Heart left ventricle (tissue), 16 donors: ENCODE data around the gene TMSB10. TPM values are rescaled to one million over a fixed set of nuclear protein-coding genes. Genes with fewer than 3 reads are reported as not detected.
A peak's percentile ranks its signal among the peaks of the same experiment; 100 is the strongest.

Source experiments
- ATAC-seq, 4 donors: fragments of 200-7000 bp; cut with Tn5 transposase; one replicate each; pipeline ENCODE4 v1.9.1; 2020 to 2022; ENCODE audit warnings: moderate library complexity in 4 of 4, mild to moderate bottlenecking in 3 of 4, moderate number of reproducible peaks in 1 of 4
- DNase-seq, 5 donors: peaks; one replicate each; pipeline ENCODE4 v3.0.0-alpha.2; 2020
- H3K27ac ChIP-seq, 12 donors: fragments of 200-600 bp; sonication (generic) in 4 of 12; one replicate each; pipeline versions ENCODE4 v1.5.0 to v1.8.0; 2016 to 2022; ENCODE audit warnings: mild to moderate bottlenecking in 2 of 12
- H3K27me3 ChIP-seq, 9 donors: fragments of 200-600 bp; sonication (generic) in 2 of 9; one replicate each; pipeline versions ENCODE4 v1.5.1 to v1.8.0; 2016 to 2022; ENCODE audit warnings: mild to moderate bottlenecking in 3 of 9
- H3K36me3 ChIP-seq, 9 donors: fragments of 200-600 bp; sonication (generic) in 2 of 9; one replicate each; pipeline versions ENCODE4 v1.5.0 to v1.8.0; 2018 to 2022; ENCODE audit warnings: mild to moderate bottlenecking in 2 of 9
- H3K4me1 ChIP-seq, 12 donors: fragments of 200-600 bp; sonication (generic) in 4 of 12; one replicate each; pipeline versions ENCODE4 v1.5.0 to v1.8.0; 2016 to 2022; ENCODE audit warnings: mild to moderate bottlenecking in 3 of 12
- H3K4me3 ChIP-seq, 12 donors: fragments of 200-600 bp; sonication (generic) in 4 of 12; one replicate each; pipeline versions ENCODE4 v1.5.0 to v1.8.0; 2017 to 2022; ENCODE audit warnings: mild to moderate bottlenecking in 9 of 12, moderate library complexity in 4 of 12
- H3K9me3 ChIP-seq, 12 donors: fragments of 200-600 bp; sonication (generic) in 4 of 12; one replicate each; pipeline versions ENCODE4 v1.5.0 to v1.8.0; 2016 to 2022; ENCODE audit warnings: mild to moderate bottlenecking in 1 of 12
- POLR2A ChIP-seq, 2 donors: fragments of 450-650 bp; IDR thresholded peaks; one replicate each; pipeline ENCODE4 v1.6.1; 2017; ENCODE audit warnings: antibody characterized with exemption in 2 of 2, mild to moderate bottlenecking in 2 of 2, moderate library complexity in 2 of 2
- WGBS, 4 donors: extraction: QIAGEN DNeasy Blood & Tissue Kit in 2 of 4; methylation state at CpG; one replicate each; pipeline versions ENCODE4 v1.1.5 to v1.1.7; 2013 to 2018; 5-methylcytosine and 5-hydroxymethylcytosine counted together
- intact Hi-C, 10 donors: fragments of 100-400 bp; cut with DNase I; formaldehyde crosslinking; loops; one replicate each; pipeline versions ENCODE4 v1.11.1 to v1.14.2; 2022
- long read RNA-seq, 3 donors: library from polyadenylated mRNA; unstranded; transcript quantifications; one replicate each; pipeline ENCODE4 v2.0.0, GENCODE V29; 2020 to 2021
- polyA plus RNA-seq, 2 donors: library from polyadenylated mRNA; stranded (reverse); fragments of 200-250 nt; gene quantifications; one replicate each; pipeline ENCODE4 v1.2.3, GENCODE V29; 2013
- total RNA-seq, 9 donors: library from RNA; depleted of rRNA in 2 of 9; stranded (reverse); fragments of >200 nt in 2 of 9; fragmentation: NEBNext Ultra II Directional in 3 of 9; extraction: Animal tissue kit (Norgen Biotek cat#: 25700) in 3 of 9; gene quantifications; one replicate each; pipeline versions ENCODE4 v1.1.0 to v1.2.4, GENCODE V29; 2016 to 2023
- TF ChIP-seq, protein P1 (sequence below), 12 donors: fragments of 200-600 bp; sonication (generic) in 4 of 12; IDR thresholded peaks; one replicate each; pipeline versions ENCODE4 v1.5.0 to v1.8.0; 2018 to 2022; ENCODE audit warnings: antibody characterized with exemption in 12 of 12, mild to moderate bottlenecking in 5 of 12
- donor health status: ischemic (EF 13 %, LVEDD 7.1; RV severe dilation, severe dysfunction).
- donor health status: healthy with polysubstance abuse.
- donor health status: DM: no; HTN: yes; CAD: no.
- donor health status: DM: no; HTN: no; CAD: no.
- donor health status: ischemic (EF 25% LVEDD 6.9; RV normal size, moderate dysfunction).
- donor health status: ischemic (EF 25% LVEDD 5.7; RV mildly dilated, moderate dysfunction).
- donor health status: healthy.
- donor health status: DM: yes; HTN: yes; CAD: no.
- donor health status: ischemic (EF 35%, LVEDD 5.7; RV mildly dilated, moderate dysfunction).
- donor health status: nonischemic (EF 11% LVEDD 7.7; RV severe dilation, severe dysfunction).
- donor health status: DM: yes; HTN: yes; CAD: no.
- donor health status: PGD.
- donor health status: ischemic (EF 29% LVEDD 5.4; RV normal size, mild dysfunction).
- donor health status: nonischemic (EF 23%, LVEDD 6.1; RV moderate dilation, normal function).

The TMSB10 gene
- 1,000 to 10,000 TPM in 3 of 9 donors, 100 to 1,000 TPM in 6; 288 to 3,094 (median 492) TPM for total RNA-seq
- 1,000 to 10,000 TPM in 1 of 2 donors, 100 to 1,000 TPM in 1; 893 to 1,015 TPM for polyA plus RNA-seq
- long read RNA-seq, donor 1, transcript TMSB10-201 (3 exons, 496 nt) = major isoform, 189 of 205 reads
- long read RNA-seq, donor 1, partial matches to known transcripts = 11 of 205 reads
- long read RNA-seq, donor 1, other reads (novel, unspliced or antisense) = 5 of 205 reads
- long read RNA-seq, donor 2, transcript TMSB10-201 (3 exons, 496 nt) = major isoform, 220 of 245 reads
- long read RNA-seq, donor 2, partial matches to known transcripts = 23 of 245 reads
- long read RNA-seq, donor 2, other reads (novel, unspliced or antisense) = 2 of 245 reads
- long read RNA-seq, donor 3, transcript TMSB10-201 (3 exons, 496 nt) = major isoform, 179 of 195 reads
- long read RNA-seq, donor 3, partial matches to known transcripts = 9 of 195 reads
- long read RNA-seq, donor 3, other reads (novel, unspliced or antisense) = 7 of 195 reads

GRCh38 chr2:84905181-84906107 lies at the start of gene TMSB10:
TSS of gene TMSB10 (plus strand) at chr2:84905656.
- ATAC-seq (peak; percentile 55 to 89 (median 81)), DNase-seq (peak; percentile 91 to 96 (median 92))
- intact Hi-C loops = loop anchor here in 6 of 10 donors (1.0 to 2.0 kb wide), 5 partner anchors 19 to 65 kb away; partner anchors contain the start of gene KCMF1 (in 1 of the 6)
- Histone ChIP-seq H3K36me3 (peaks cover 0 to 8% (median 0%) of the 10 kb centered on the region in 9 donors), H3K27ac (peak within 1 kb of the TSS; percentile 94 to 100 (median 98)), H3K4me3 (peak within 1 kb of the TSS; percentile 72 to 100 (median 94)), H3K4me1 (peaks cover 0 to 39% (median 6%) of the 10 kb centered on the region in 12 donors), H3K9me3 (no peaks in the 10 kb centered on the region), H3K27me3 (no peaks in the 10 kb centered on the region)
- TF ChIP-seq, protein P1, sequence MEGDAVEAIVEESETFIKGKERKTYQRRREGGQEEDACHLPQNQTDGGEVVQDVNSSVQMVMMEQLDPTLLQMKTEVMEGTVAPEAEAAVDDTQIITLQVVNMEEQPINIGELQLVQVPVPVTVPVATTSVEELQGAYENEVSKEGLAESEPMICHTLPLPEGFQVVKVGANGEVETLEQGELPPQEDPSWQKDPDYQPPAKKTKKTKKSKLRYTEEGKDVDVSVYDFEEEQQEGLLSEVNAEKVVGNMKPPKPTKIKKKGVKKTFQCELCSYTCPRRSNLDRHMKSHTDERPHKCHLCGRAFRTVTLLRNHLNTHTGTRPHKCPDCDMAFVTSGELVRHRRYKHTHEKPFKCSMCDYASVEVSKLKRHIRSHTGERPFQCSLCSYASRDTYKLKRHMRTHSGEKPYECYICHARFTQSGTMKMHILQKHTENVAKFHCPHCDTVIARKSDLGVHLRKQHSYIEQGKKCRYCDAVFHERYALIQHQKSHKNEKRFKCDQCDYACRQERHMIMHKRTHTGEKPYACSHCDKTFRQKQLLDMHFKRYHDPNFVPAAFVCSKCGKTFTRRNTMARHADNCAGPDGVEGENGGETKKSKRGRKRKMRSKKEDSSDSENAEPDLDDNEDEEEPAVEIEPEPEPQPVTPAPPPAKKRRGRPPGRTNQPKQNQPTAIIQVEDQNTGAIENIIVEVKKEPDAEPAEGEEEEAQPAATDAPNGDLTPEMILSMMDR (IDR thresholded peaks at IDR 0.05) = peak in 7 of 12 donors; percentile 19 to 51 (median 29)
- peak in 1 of 2 donors; percentile 91 for TF ChIP-seq POLR2A (IDR thresholded peaks at IDR 0.05)
- WGBS, 4 donors = 0 to 1% (median 0%) methylated on average over 47 to 94 of the region's 94 CpGs

DNA sequence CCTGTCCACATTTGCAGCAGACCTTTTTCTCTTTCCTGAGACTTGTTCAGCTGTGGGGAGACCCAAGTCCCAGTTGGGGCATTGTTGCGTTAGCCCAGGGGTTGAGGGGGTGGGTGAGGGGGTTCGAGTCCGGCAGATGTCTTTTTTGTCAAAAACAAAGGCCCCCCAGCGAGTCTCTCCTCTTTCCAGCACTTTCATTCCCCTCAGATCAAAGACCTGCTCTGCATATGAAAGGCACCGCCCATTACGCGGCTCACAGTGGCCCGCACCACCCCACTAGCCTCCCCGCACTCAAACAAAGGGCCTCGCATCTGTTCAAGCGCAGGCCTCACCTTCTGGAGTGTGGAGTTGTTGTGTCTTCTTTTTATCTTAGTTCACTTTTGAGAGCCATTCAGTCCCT lies 49.7 kb upstream of the TMSB10 start:
- Histone ChIP-seq H3K27me3 (no peaks in the 10 kb centered on the region), H3K9me3 (peaks cover 0 to 5% (median 0%) of the 10 kb centered on the region in 12 donors), H3K36me3 (no peaks in the 10 kb centered on the region), H3K27ac (no peak overlapping the region), H3K4me1 (peaks cover 0 to 19% (median 0%) of the 10 kb centered on the region in 12 donors), H3K4me3 (no peak overlapping the region)
- ATAC-seq = no peak
- DNase-seq = no peak
- TF ChIP-seq, protein P1 (IDR thresholded peaks at IDR 0.05) = no peak
- no peak for TF ChIP-seq POLR2A (IDR thresholded peaks at IDR 0.05)
- intact Hi-C loops = loop anchor here in 1 of 10 donors (10.0 kb wide), 1 partner anchor 111 kb away; no protein-coding TSS in a partner anchor
- 18 to 38% (median 29%) methylated on average over 11 of the region's 11 CpGs for WGBS, 4 donors

GRCh38 chr2:84856787-84857186 lies 48.7 kb upstream of the TMSB10 start:
- peaks cover 0 to 19% (median 0%) of the 10 kb centered on the region in 12 donors for H3K4me1 ChIP-seq
- TF ChIP-seq POLR2A (IDR thresholded peaks at IDR 0.05) = no peak
- TF ChIP-seq, protein P1 (IDR thresholded peaks at IDR 0.05) = no peak
- peaks cover 0 to 5% (median 0%) of the 10 kb centered on the region in 12 donors for H3K9me3 ChIP-seq
- H3K36me3 ChIP-seq = no peaks in the 10 kb centered on the region
- H3K4me3 ChIP-seq = no peak overlapping the region
- intact Hi-C loops = loop anchor here in 1 of 10 donors (10.0 kb wide), 1 partner anchor 112 kb away; no protein-coding TSS in a partner anchor
- ATAC-seq = no peak
- WGBS, 4 donors = 77 to 83% (median 80%) methylated on average over 6 of the region's 6 CpGs
- H3K27ac ChIP-seq = peak overlapping the region in 1 of 12 donors; percentile 46
- no peaks in the 10 kb centered on the region for H3K27me3 ChIP-seq
- DNase-seq = no peak
